Measurements from ENCODE around the gene DDX24.

DDX24 gene

GRCh38 chr14:94052199-94052598 is 28.8 kb downstream of the DDX24 start:
- H3K27ac ChIP-seq: no peak overlapping the region
- TF ChIP-seq ZFX (IDR thresholded peaks at IDR 0.05; ENCODE audit: borderline replicate concordance): no peak
- TF ChIP-seq, protein P1, sequence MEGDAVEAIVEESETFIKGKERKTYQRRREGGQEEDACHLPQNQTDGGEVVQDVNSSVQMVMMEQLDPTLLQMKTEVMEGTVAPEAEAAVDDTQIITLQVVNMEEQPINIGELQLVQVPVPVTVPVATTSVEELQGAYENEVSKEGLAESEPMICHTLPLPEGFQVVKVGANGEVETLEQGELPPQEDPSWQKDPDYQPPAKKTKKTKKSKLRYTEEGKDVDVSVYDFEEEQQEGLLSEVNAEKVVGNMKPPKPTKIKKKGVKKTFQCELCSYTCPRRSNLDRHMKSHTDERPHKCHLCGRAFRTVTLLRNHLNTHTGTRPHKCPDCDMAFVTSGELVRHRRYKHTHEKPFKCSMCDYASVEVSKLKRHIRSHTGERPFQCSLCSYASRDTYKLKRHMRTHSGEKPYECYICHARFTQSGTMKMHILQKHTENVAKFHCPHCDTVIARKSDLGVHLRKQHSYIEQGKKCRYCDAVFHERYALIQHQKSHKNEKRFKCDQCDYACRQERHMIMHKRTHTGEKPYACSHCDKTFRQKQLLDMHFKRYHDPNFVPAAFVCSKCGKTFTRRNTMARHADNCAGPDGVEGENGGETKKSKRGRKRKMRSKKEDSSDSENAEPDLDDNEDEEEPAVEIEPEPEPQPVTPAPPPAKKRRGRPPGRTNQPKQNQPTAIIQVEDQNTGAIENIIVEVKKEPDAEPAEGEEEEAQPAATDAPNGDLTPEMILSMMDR (IDR thresholded peaks at IDR 0.05): no peak

- no peak overlapping the region for H3K27ac ChIP-seq
- TF ChIP-seq ZFX (IDR thresholded peaks at IDR 0.05; ENCODE audit: borderline replicate concordance): no peak
- TF ChIP-seq, protein P1 (IDR thresholded peaks at IDR 0.05): no peak
Measured at GRCh38 chr14:94051779-94052178, 29.2 kb downstream of the DDX24 start.

- TF ChIP-seq, protein P1 (IDR thresholded peaks at IDR 0.05): peak; percentile 20; the same call in 1 of the 2 replicates
- TF ChIP-seq ZFX (IDR thresholded peaks at IDR 0.05; ENCODE audit: borderline replicate concordance): no peak
- H3K27ac ChIP-seq: no peak overlapping the region
Measured at GRCh38 chr14:94051115-94051514, 29.9 kb downstream of the DDX24 start.

DNA sequence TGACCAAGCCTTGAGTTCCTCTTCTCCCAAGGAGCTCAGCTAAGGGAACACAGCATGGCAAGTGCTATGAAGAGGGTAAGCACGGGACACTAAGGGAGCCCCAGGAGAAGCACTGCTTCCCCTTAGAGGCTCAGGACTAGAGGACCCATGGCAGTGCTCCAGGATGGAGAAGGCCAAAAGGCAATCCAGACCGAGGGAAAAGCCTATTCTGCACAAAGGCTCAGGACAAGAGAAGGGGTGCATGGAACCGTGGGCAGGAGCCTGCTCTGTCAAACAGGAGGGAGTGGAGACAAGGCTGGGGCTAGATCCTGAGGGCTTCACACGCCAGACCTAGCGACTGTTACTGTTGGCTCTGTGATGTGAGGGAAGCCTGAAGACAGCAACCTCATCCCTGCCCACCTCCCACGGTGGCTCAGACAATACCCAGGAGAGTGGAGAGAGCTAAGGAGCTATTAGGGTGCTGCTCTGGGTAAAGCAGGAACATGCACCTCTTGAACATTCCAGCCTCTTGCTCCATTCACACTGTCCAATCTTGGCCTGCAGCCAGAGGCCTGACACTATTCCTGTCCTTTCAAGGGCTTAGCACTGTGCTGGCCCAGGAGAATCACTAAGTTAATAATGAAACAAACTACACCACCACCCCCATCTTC is 30.6 kb downstream of the DDX24 start:
- H3K27ac ChIP-seq: no peak overlapping the region
- TF ChIP-seq, protein P1 (IDR thresholded peaks at IDR 0.05): no peak
- TF ChIP-seq ZFX (IDR thresholded peaks at IDR 0.05; ENCODE audit: borderline replicate concordance): no peak

GRCh38 chr14:94049625-94050023 is 31.4 kb downstream of the DDX24 start:
- no peak overlapping the region for H3K27ac ChIP-seq
- no peak for TF ChIP-seq ZFX (IDR thresholded peaks at IDR 0.05; ENCODE audit: borderline replicate concordance)
- TF ChIP-seq, protein P1 (IDR thresholded peaks at IDR 0.05): no peak

DNA sequence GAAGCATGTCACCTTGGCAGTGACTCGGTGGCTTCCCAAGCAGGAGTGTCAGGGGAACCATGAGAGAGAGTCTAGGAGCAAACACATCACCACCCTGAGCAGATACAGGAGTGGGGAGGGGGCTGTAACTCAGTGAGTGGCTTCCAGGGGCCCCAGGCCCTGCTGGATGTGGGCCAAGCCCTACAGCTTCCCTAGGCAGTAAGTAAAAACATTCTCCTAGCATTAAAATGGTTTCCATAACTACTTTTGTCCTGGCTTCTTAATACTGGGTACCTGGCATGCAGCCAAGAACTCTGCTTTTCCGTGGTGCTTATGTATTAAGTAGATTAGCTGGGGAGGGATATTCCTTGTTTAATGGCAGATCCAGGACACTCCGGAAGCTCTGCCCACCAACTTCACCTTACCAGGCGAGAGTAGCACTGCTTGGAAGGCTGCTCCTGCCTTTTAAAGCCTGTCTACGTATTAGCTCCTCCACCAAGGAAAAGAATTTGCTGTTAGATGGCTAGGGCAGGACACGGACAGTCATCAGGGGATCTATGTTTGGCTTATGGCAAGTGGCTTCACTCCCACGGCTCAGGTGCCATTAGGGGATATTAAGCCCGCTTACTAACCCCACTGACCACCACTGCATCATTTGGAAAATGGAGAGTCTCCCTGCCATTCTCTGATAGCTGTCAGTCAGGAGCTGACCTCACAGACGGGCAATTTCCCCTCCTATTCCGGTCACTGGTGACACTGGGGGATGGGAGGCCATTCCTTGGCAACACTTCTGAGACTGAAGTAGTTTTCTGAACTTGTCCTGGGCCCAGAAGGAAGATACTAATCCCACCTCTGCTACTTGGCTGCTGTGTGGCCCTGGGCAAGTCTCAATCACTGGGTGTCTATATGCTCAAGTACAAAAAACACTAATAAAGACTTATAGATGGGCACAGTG is 32.0 kb downstream of the DDX24 start:
- TF ChIP-seq, protein P1 (IDR thresholded peaks at IDR 0.05): no peak
- TF ChIP-seq ZFX (IDR thresholded peaks at IDR 0.05; ENCODE audit: borderline replicate concordance): no peak

GRCh38 chr14:94047581-94047980 is 33.4 kb downstream of the DDX24 start:
- H3K27ac ChIP-seq: no peak overlapping the region
- no peak for TF ChIP-seq ZFX (IDR thresholded peaks at IDR 0.05; ENCODE audit: borderline replicate concordance)
- TF ChIP-seq, protein P1 (IDR thresholded peaks at IDR 0.05): no peak

More for the DNA sequence above, 32.0 kb downstream of the DDX24 start:
- H3K27ac ChIP-seq: no peak overlapping the region
